ENCODE results near the gene CD276.
A peak's percentile ranks its signal among the peaks of the same experiment; 100 is the strongest.

DNA sequence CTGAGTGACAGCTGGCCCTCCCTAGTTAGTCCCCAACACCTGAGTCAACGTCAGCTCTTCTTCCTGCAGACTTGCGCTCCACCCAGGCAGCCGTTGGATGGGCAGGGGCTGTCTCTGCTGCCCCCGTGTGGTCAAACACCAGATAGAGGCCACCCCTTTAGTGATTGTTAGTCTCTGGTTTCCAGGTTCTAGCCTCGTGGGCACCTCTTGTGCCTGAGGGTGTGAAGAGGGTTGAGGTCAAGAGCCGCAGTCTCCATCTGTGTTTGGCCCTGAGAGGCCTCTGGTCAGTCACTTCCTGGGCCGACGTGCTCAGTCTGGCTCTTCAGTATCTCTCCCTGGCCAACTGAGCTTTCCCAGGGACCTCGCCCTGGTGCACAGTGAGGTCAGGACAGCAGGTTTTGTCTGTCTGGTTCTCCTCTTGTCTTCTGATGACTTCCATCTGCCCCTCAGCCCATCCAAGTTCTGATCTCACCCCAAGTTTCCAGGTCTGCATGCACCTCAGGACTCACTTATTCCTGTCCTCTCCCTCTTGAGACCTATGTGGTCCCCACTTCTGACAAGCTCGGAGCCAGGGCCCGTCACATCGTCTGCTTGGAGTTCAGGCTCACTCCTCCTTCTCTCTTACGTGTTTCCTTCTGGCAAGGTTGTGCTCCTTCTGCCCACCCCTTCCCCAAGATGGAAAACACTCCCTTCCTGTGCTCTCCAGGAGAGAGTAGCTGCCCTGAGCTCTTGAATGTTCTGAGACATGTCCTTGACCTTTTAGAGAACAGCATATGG, 20.9 kb downstream of the CD276 start:
- TF ChIP-seq, protein P1, sequence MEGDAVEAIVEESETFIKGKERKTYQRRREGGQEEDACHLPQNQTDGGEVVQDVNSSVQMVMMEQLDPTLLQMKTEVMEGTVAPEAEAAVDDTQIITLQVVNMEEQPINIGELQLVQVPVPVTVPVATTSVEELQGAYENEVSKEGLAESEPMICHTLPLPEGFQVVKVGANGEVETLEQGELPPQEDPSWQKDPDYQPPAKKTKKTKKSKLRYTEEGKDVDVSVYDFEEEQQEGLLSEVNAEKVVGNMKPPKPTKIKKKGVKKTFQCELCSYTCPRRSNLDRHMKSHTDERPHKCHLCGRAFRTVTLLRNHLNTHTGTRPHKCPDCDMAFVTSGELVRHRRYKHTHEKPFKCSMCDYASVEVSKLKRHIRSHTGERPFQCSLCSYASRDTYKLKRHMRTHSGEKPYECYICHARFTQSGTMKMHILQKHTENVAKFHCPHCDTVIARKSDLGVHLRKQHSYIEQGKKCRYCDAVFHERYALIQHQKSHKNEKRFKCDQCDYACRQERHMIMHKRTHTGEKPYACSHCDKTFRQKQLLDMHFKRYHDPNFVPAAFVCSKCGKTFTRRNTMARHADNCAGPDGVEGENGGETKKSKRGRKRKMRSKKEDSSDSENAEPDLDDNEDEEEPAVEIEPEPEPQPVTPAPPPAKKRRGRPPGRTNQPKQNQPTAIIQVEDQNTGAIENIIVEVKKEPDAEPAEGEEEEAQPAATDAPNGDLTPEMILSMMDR (IDR thresholded peaks at IDR 0.05 in 2 of 3, conservative IDR thresholded peaks at IDR 0.05 in 1 of 3; ENCODE audit: borderline replicate concordance in 1 of 3, insufficient read depth in 1 of 3, low read depth in 2 of 3, low read length in 2 of 3): peak; percentile 78 to 92 (median 90)
- TF ChIP-seq, protein P2, sequence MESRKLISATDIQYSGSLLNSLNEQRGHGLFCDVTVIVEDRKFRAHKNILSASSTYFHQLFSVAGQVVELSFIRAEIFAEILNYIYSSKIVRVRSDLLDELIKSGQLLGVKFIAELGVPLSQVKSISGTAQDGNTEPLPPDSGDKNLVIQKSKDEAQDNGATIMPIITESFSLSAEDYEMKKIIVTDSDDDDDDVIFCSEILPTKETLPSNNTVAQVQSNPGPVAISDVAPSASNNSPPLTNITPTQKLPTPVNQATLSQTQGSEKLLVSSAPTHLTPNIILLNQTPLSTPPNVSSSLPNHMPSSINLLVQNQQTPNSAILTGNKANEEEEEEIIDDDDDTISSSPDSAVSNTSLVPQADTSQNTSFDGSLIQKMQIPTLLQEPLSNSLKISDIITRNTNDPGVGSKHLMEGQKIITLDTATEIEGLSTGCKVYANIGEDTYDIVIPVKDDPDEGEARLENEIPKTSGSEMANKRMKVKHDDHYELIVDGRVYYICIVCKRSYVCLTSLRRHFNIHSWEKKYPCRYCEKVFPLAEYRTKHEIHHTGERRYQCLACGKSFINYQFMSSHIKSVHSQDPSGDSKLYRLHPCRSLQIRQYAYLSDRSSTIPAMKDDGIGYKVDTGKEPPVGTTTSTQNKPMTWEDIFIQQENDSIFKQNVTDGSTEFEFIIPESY (IDR thresholded peaks at IDR 0.05; ENCODE audit: extremely low read depth, insufficient replicate concordance, low read length): no peak
- TF ChIP-seq POLR2A (IDR thresholded peaks at IDR 0.05; ENCODE audit: borderline replicate concordance, extremely low read depth, insufficient read depth, insufficient read length) (no peak), CEBPB (IDR thresholded peaks at IDR 0.05; ENCODE audit: low read depth) (no peak), POLR2AphosphoS5 (IDR thresholded peaks at IDR 0.05; ENCODE audit: low read depth, low read length) (no peak), EZH2 (IDR thresholded peaks at IDR 0.05) (no peak), ELF1 (IDR thresholded peaks at IDR 0.05; ENCODE audit: borderline replicate concordance, low read depth) (no peak), TCF7L2 (IDR thresholded peaks at IDR 0.05; ENCODE audit: borderline replicate concordance, extremely low read depth, insufficient read depth, insufficient read length) (no peak), EZH2phosphoT487 (IDR thresholded peaks at IDR 0.05; ENCODE audit: borderline replicate concordance) (no peak), CBX3 (IDR thresholded peaks at IDR 0.05; ENCODE audit: low read depth) (no peak)
- TF ChIP-seq, protein P3, sequence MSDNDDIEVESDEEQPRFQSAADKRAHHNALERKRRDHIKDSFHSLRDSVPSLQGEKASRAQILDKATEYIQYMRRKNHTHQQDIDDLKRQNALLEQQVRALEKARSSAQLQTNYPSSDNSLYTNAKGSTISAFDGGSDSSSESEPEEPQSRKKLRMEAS (IDR thresholded peaks at IDR 0.05): no peak

Data from HCT116 (cell line).